Activated CD8-positive, alpha-beta T cell treated with anti-CD3 and anti-CD28 coated beads, Interleukin-2, amount 10 ng/mL, durations not matched to agents 7 days and 5 days (primary cell): ENCODE data around the gene CFI. TPM values are rescaled to one million over a fixed set of nuclear protein-coding genes. Genes with fewer than 3 reads are reported as not detected.

Experiments used
- ATAC-seq: fragments of 150-1000 bp; cut with Tn5 transposase; one replicate; pipeline ENCODE4 v1.10.0; 2021; ENCODE audit warnings: moderate library complexity
- CTCF ChIA-PET: fragments of 350-600 bp; sonication (Branson Sonifier 250); formaldehyde crosslinking; loops from one replicate; lab custom pipeline; 2021; ENCODE audit warnings: antibody characterized with exemption; lab: Charles Lee
- POLR2A ChIA-PET: fragments of 350-600 bp; sonication (Branson Sonifier 250); formaldehyde crosslinking; loops from one replicate; lab custom pipeline; 2021; ENCODE audit warnings: antibody characterized with exemption; lab: Charles Lee
- DNase-seq: peaks from one replicate; pipeline ENCODE4 v3.0.0-alpha.2; 2020
- H3K27ac Mint-ChIP-seq: one replicate; pipeline ENCODE4 v1.8.0; 2021; ENCODE audit warnings: mild to moderate bottlenecking, mixed read lengths
- H3K27me3 Mint-ChIP-seq: one replicate; pipeline ENCODE4 v1.8.0; 2021; ENCODE audit warnings: low read depth, mixed read lengths
- H3K36me3 Mint-ChIP-seq: one replicate; pipeline ENCODE4 v1.8.0; 2021; ENCODE audit warnings: low read depth, mixed read lengths
- H3K4me1 Mint-ChIP-seq: one replicate; pipeline ENCODE4 v1.8.0; 2021; ENCODE audit warnings: low read depth, mixed read lengths
- H3K4me3 Mint-ChIP-seq: one replicate; pipeline ENCODE4 v1.8.0; 2021; ENCODE audit warnings: mild to moderate bottlenecking, mixed read lengths
- H3K9me3 Mint-ChIP-seq: one replicate; pipeline ENCODE4 v1.8.0; 2022; ENCODE audit warnings: mixed read lengths; ENCODE audit not compliant: insufficient read depth
- total RNA-seq, 2 experiments: library from RNA; stranded (reverse); gene quantifications; one replicate each; pipeline ENCODE4 v1.2.3, GENCODE V29; 2021

The CFI gene
- total RNA-seq, 2 experiments from 2014 or later: not detected

DNA sequence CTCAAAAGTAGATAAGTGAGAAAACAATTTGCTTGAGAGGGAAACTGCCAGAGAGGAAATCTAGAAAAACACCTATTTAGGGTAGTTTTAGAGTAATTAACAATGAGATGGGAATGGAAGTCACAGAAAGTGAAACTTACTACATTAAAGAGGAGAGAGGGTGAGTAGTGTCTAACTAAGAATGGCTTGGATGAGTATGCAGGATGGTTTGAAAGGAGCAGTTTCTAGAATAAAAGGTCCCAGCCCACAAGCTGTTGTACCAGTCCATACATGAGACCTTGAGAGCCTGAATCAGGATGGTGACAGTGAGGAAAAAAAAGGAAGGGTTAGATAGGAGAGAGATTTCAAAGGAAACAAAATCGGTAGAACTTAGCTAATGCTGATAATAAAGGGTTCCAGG is 15.1 kb upstream of the CFI start:
- peaks cover 56% of the 10 kb centered on the region for H3K36me3 Mint-ChIP-seq
- H3K27ac Mint-ChIP-seq: peak overlapping the region; percentile 98
- DNase-seq (no peak), ATAC-seq (no peak)
- H3K9me3 Mint-ChIP-seq: no peaks in the 10 kb centered on the region
- ChIA-PET POLR2A (interaction anchor here (0.6 kb wide), 1 partner anchor 281 kb away, joined by 3 read pairs; no protein-coding TSS in a partner anchor), CTCF (interaction anchor here (0.7 to 1.0 kb wide), 4 partner anchors 9 to 384 kb away, joined by 3 to 4 read pairs (median 3); no protein-coding TSS in a partner anchor)
- no peaks in the 10 kb centered on the region for H3K27me3 Mint-ChIP-seq
- H3K4me3 Mint-ChIP-seq: peak overlapping the region; percentile 99
- H3K4me1 Mint-ChIP-seq: peaks cover 47% of the 10 kb centered on the region

GRCh38 chr4:109816082-109816442 is 14.3 kb upstream of the CFI start:
- Mint-ChIP-seq H3K36me3 (peaks cover 48% of the 10 kb centered on the region), H3K4me3 (peak overlapping the region; percentile 99), H3K27me3 (no peaks in the 10 kb centered on the region), H3K9me3 (no peaks in the 10 kb centered on the region), H3K27ac (peak overlapping the region; percentile 98), H3K4me1 (peaks cover 47% of the 10 kb centered on the region)
- POLR2A ChIA-PET: no interaction called here
- peak; percentile 35 for ATAC-seq
- CTCF ChIA-PET: interaction anchor here (0.7 to 1.0 kb wide), 3 partner anchors 10 to 383 kb away, joined by 3 to 4 read pairs (median 3); no protein-coding TSS in a partner anchor
- peak; percentile 70 for DNase-seq

DNA sequence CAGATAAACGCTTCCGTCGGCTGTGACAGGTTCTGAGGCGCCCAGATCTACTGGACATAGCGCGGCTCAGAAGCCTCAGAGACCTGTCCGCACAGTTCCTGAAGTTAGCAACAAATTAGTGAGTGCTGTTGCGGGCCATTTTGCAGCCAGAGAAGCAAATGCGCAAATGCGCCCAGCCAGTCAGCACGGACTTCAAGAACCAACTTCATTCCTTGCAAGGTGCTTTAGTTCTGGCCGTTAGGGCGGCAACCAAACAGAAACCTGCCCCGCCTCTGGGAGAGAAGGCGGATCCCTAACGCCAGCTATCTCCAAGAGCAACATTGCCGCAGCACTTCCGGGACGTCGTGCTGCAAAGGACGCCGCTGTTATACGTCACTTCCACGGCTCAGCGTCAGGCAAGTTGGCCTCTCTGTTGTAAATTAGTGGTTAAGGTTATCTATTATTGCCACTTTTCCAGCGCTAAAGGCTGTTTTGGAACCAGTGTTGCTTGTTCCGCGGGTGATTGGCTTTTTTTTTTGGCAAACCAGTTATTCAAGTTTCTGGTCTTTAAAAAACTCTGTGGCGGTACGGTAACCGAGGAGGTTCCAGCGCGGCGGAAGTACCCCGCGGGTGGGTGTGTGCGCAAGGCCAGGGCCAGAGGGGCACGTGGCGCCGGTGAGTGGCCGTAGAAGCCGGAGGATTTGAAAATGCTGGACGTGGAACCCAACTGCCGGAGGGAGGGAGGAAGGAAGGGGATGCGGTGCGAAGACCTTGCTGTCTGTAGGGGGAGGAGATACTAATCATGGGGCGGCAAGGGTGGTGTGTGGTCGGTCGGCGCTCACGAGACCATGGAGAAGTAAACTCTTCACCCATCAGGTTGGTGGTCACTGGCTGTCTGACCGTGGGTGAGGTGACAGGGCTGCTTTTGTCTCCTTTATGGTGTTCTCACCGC is 13.6 kb upstream of the CFI start, which contains the start of gene GAR1:
TSS of gene GAR1 (plus strand) at position 612 of the 931 bp plus-strand sequence. CDS start 403 bp downstream, outside the sequence.
- ChIA-PET CTCF (interaction anchor here (1.0 to 1.5 kb wide), 4 partner anchors 11 to 382 kb away, joined by 3 to 6 read pairs (median 4); no protein-coding TSS in a partner anchor), POLR2A (interaction anchor here (0.6 to 1.2 kb wide), 3 partner anchors 185 to 382 kb away, joined by 3 to 4 read pairs (median 3); partner anchors contain the start of gene SEC24B)
- DNase-seq (peak; percentile 95), ATAC-seq (peak; percentile 94)
- Mint-ChIP-seq H3K9me3 (no peaks in the 10 kb centered on the region), H3K4me1 (peaks cover 46% of the 10 kb centered on the region), H3K27ac (peak within 1 kb of the TSS; percentile 98), H3K36me3 (peaks cover 45% of the 10 kb centered on the region), H3K27me3 (no peaks in the 10 kb centered on the region), H3K4me3 (peak within 1 kb of the TSS; percentile 99)

GRCh38 chr4:109811707-109812106 is 9.9 kb upstream of the CFI start:
- peaks cover 4% of the 10 kb centered on the region for H3K27me3 Mint-ChIP-seq
- H3K27ac Mint-ChIP-seq: no peak overlapping the region
- H3K9me3 Mint-ChIP-seq: no peaks in the 10 kb centered on the region
- H3K4me3 Mint-ChIP-seq: no peak overlapping the region
- CTCF ChIA-PET: no interaction called here
- ATAC-seq (no peak), DNase-seq (no peak)
- POLR2A ChIA-PET: no interaction called here
- peaks cover 15% of the 10 kb centered on the region for H3K36me3 Mint-ChIP-seq
- H3K4me1 Mint-ChIP-seq: peaks cover 17% of the 10 kb centered on the region

GRCh38 chr4:109810552-109811387 is 9.0 kb upstream of the CFI start:
- DNase-seq: no peak
- Mint-ChIP-seq H3K36me3 (peaks cover 10% of the 10 kb centered on the region), H3K4me1 (peaks cover 9% of the 10 kb centered on the region), H3K27ac (no peak overlapping the region), H3K4me3 (no peak overlapping the region), H3K27me3 (peaks cover 4% of the 10 kb centered on the region), H3K9me3 (no peaks in the 10 kb centered on the region)
- ChIA-PET POLR2A (no interaction called here), CTCF (interaction anchor here (0.8 kb wide), 1 partner anchor 107 kb away, joined by 3 read pairs; the partner anchor contains the start of gene CASP6)
- ATAC-seq: no peak

GRCh38 chr4:109809655-109810054 is 7.9 kb upstream of the CFI start:
- ChIA-PET CTCF (no interaction called here), POLR2A (no interaction called here)
- H3K4me3 Mint-ChIP-seq: no peak overlapping the region
- peaks cover 4% of the 10 kb centered on the region for H3K27me3 Mint-ChIP-seq
- no peaks in the 10 kb centered on the region for H3K9me3 Mint-ChIP-seq
- H3K36me3 Mint-ChIP-seq: peaks cover 5% of the 10 kb centered on the region
- H3K4me1 Mint-ChIP-seq: peaks cover 6% of the 10 kb centered on the region
- ATAC-seq (no peak), DNase-seq (no peak)
- no peak overlapping the region for H3K27ac Mint-ChIP-seq

DNA sequence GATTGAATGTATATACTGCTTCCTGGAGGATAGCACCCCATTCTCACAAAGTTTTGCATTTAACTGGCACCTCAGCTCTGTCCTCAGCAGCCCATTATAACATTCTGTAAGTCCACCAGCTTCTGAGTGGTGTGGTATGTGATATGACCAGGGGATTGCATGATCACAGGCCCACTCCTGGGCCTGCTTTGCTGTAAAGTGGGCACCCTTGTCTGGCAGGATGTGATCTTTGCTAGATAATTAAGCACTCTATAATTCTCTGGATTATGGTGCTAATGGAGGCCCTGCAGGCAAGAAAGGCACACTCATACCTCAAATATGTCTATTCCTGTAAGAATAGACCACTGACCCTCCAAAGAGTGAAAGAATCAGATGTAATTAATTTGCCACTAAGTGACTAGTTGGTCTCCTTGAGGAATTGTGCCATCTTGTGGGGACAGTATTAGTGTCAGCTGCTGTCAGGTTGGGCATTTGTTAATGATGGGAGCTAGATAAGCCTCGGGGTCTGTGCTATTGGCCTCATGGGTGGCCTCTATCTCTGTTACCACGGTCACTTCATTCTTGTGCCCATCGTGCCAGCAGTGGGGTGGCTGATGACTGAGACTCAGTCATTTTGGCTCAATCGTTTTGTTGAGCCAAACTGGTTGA is 2.2 kb upstream of the CFI start:
- Mint-ChIP-seq H3K36me3 (no peaks in the 10 kb centered on the region), H3K4me3 (no peak overlapping the region), H3K27me3 (peaks cover 6% of the 10 kb centered on the region), H3K27ac (no peak overlapping the region), H3K4me1 (no peaks in the 10 kb centered on the region), H3K9me3 (no peaks in the 10 kb centered on the region)
- DNase-seq: peak; percentile 33
- POLR2A ChIA-PET: no interaction called here
- peak; percentile 58 for ATAC-seq
- CTCF ChIA-PET: interaction anchor here (0.6 to 2.1 kb wide), 7 partner anchors 11 to 381 kb away, joined by 3 to 14 read pairs (median 3); partner anchors contain the start of genes GAR1 and SEC24B

GRCh38 chr4:109801099-109801789 is 555 bp downstream of the CFI start:
- ATAC-seq (no peak), DNase-seq (no peak)
- Mint-ChIP-seq H3K4me1 (no peaks in the 10 kb centered on the region), H3K27me3 (peaks cover 4% of the 10 kb centered on the region), H3K27ac (no peak overlapping the region), H3K36me3 (no peaks in the 10 kb centered on the region), H3K9me3 (peaks cover 3% of the 10 kb centered on the region), H3K4me3 (no peak overlapping the region)
- POLR2A ChIA-PET: interaction anchor here (0.5 kb wide), 1 partner anchor 1264 kb away, joined by 3 read pairs; no protein-coding TSS in a partner anchor
- CTCF ChIA-PET: no interaction called here

DNA sequence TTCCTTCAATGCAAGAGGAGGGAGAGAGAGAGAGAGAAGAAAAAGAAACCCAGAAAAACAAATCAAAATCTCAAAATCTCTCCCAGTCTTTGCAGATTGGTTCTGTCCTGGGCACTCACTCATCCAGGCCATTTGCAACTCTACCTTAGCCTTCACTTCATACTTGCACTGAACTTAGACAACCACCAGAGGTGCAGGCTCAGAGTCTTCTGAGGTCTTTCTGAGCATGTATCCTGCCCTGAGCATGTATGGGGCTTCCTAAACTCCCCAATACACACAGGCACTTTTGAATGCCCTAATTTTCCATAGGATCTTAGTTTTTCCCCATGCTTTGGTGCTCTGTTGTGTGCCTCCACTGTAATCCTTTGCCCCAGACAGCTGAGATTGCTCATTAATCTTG is 2.9 kb downstream of the CFI start:
- Mint-ChIP-seq H3K4me1 (no peaks in the 10 kb centered on the region), H3K27ac (no peak overlapping the region), H3K27me3 (peaks cover 4% of the 10 kb centered on the region), H3K36me3 (no peaks in the 10 kb centered on the region), H3K4me3 (no peak overlapping the region), H3K9me3 (peaks cover 10% of the 10 kb centered on the region)
- CTCF ChIA-PET: interaction anchor here (1.4 kb wide), 1 partner anchor 367 kb away, joined by 3 read pairs; no protein-coding TSS in a partner anchor
- POLR2A ChIA-PET: no interaction called here
- DNase-seq: no peak
- no peak for ATAC-seq

- ChIA-PET CTCF (interaction anchor here (1.2 kb wide), 1 partner anchor 715 kb away, joined by 3 read pairs; no protein-coding TSS in a partner anchor), POLR2A (no interaction called here)
- DNase-seq (no peak), ATAC-seq (no peak)
- H3K36me3 Mint-ChIP-seq: no peaks in the 10 kb centered on the region
- H3K27me3 Mint-ChIP-seq: peaks cover 10% of the 10 kb centered on the region
- H3K4me1 Mint-ChIP-seq: no peaks in the 10 kb centered on the region
- peaks cover 11% of the 10 kb centered on the region for H3K9me3 Mint-ChIP-seq
- H3K27ac Mint-ChIP-seq: no peak overlapping the region
- no peak overlapping the region for H3K4me3 Mint-ChIP-seq
Observed at GRCh38 chr4:109795059-109795458, 6.7 kb downstream of the CFI start.
